HG02840 (cell line): ENCODE measurements around the gene DGKB.
"Not testable (repeated sequence)": the region's sequence is repeated elsewhere in the genome, so short reads cannot be mapped to it uniquely, and the experiment has no call there.

Source experiments
- ATAC-seq: cut with Tn5 transposase; IDR thresholded peaks from one replicate; pipeline ENCODE4 v1.9.1; 2021; ENCODE audit warnings: mild to moderate bottlenecking, moderate library complexity, moderate number of reproducible peaks; ENCODE audit not compliant: unreplicated experiment, low FRiP score

DGKB gene

DNA sequence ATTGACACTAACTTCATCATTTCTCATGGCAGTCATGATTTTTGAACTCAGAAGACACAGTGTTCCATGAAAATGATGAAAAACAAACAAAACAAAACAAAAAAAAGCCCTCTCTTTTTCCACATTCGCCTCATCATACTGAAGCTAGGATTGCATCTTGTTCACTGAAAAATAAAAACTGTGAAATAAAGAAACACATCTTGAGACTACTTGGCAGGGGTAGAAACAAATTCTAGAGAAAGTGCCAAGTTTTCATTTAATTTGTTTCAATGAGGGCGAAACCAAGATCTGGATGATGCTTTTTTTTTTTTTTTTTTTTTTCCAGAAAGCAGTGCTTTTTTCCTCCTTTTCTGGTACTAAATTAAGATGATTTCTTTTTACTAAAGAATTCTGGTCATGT, 562.7 kb downstream of the DGKB start:
- ATAC-seq = no peak

DNA sequence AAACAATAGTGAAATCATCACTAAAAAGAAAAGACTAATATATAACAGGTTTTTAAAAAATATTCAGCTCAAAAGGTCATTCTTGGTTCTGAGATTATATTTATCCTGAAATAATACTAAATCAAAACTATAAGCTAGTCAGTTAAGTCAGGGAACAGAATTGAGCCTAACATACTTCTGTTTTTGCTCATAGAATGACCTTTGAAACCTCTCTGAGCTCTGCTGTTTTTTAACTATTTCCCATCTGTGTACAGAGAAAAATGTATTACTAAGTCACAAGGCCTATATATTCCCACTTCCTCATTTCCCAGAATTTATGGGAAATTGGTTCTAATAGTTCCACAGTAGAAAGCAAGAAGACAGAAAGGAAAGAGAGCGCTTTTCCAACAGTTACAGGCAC, 566.3 kb downstream of the DGKB start:
- no peak for ATAC-seq

GRCh38 chr7:14332155-14332554, 570.4 kb downstream of the DGKB start:
- ATAC-seq = no peak

GRCh38 chr7:14324767-14325166, 577.8 kb downstream of the DGKB start:
- no peak for ATAC-seq

DNA sequence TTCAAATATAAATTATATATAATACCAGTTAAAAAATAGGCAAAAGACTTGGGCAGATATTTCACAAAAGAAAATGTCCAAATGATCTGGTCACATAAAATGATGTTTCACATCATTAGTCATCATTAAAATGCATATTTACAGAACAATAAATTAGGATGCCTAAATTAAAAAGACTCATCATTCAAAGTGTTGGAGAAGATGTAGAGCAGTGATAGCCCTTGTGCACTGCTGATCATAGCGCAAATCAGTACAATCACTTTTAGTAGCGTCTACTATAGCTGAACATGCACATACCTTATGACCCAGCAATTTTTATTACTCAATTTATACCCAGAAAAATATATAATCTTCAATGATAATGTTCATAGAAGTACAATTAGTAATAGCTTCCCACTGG, 579.8 kb downstream of the DGKB start:
- ATAC-seq = no peak

DNA sequence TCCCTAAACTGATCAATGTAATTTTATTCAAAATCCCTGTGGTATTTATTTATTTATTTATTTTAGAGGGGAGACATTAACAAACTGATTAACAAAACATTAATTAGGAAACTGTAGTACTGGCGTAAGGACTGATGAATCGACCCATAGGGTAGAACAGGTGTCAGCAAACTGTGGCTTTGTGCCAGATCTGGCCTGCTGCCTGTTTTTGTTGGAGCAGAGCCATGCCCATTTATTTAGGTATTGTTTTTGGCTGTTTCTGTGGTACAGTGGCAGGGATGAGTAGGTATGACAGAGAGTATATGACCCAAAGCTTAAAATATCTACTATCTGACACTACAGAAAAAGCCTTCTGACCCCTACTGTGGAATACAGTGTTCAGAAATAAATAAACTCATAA, 580.6 kb downstream of the DGKB start:
- ATAC-seq = no peak

DNA sequence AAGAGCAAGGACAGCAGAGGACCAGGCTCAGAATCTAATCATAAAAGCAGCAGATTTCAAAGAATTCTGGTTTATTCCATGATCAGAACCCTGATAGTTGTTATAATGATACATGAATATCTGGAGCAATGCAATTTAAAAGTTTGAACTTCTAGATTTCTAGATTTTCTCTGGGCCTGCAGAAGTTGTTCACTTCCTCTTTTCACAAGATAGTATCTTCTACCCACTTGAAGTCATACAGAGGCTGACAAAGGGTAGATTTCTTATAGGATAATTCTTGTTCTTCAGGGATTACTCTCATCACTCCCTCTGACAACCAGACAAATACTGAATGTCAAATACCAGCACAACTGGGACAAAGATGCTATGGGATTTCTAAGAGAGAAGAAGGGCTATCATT, 593.1 kb downstream of the DGKB start:
- ATAC-seq = no peak

- no peak for ATAC-seq
These were observed 597.2 kb downstream of the DGKB start for GRCh38 chr7:14305233-14305866.

DNA sequence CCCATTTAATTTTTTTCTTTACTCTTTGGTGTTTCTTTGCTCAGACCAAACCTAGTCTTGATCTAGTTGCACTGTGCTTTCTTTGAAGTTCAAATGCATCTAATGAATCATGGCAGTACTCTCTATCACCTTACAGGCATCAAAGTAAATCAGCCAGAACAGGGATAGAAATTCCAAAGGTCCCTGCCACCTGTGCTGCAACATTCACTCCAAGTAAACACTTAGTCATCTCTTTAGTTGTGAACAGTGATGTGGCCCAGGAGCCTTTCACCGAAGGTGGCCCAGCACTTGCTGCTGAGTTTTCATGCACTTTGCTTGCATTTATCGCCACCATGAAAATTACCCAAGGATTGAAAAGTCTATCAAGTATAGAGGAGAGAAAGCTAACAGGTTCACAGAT, 599.0 kb downstream of the DGKB start:
- no peak for ATAC-seq

DNA sequence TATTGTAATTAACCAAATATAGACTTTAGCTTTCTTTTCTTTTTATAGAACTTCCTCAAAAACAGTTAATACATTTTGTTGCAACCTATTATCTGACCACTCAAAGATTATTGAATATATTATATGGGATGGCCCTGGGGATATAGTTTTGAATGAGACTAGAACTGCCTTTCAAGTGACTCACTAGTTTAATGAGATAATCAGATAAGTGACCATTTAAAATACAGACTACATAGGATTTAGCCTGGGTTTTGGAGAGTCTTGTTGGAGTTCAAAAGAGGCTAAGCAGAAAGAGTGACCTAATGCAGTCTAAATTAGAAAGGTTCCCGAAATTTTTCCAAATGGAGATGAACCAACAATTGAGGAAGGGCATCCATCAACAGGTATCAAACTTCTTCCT, 607.9 kb downstream of the DGKB start:
- no peak for ATAC-seq

DNA sequence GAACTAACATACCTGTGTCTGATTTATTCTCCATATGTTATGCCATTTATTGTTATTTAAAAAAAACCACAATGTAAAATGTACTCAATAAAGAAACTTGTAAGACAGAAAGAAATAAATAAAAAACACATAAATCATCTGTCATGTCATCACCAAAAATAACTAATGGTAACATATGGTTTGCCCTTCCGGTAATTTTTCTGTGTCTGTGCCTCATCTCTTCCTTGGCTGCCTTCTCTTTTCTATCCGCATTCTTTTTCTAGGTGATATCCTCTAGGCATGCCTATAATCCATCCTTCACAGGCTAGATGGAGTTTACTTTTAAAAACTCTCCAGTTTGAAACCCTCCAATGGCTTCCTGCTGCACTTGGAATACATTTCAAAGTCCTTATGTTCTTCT, 609.1 kb downstream of the DGKB start:
- ATAC-seq = no peak

- no peak for ATAC-seq
These were observed 609.8 kb downstream of the DGKB start for GRCh38 chr7:14292737-14293136.

DNA sequence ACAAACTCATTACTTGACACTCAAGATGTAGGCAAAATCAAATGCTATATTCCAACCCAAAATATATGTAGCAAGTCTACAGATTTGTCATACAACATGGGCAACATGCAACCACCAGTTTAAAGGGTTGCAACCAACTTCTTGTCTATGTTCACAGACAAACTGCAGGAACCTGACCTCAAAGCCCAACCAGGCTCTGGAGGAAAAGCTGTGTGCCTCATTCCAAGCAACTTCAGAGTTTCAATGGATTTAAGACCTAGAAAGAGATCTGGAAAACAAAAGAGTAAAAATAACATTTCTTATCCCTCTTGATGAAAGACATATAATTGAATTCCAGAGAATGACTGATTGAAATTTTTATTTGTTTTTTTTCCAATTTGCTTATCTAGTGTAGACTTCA, 612.6 kb downstream of the DGKB start:
- no peak for ATAC-seq

DNA sequence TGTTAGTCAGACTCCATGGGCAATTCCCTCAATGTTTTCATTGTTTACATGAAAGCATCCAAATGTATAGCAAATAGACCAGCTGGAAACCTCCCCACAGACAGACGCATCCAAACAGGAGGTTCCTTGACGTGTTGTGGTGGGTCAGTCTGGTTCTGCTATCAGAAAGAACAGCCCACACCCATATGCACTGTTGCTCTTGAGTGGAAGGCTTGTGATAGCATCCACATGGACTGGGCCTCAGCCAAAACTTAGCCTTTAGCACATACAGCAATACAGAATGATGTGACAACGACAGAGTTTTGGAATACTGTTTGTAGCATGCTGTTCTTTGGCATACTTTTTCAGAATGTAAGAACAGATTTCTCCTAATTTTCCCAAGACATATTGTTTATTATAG, 613.9 kb downstream of the DGKB start:
- no peak for ATAC-seq

- no peak for ATAC-seq
These were observed 615.2 kb downstream of the DGKB start for GRCh38 chr7:14287398-14287797.

DNA sequence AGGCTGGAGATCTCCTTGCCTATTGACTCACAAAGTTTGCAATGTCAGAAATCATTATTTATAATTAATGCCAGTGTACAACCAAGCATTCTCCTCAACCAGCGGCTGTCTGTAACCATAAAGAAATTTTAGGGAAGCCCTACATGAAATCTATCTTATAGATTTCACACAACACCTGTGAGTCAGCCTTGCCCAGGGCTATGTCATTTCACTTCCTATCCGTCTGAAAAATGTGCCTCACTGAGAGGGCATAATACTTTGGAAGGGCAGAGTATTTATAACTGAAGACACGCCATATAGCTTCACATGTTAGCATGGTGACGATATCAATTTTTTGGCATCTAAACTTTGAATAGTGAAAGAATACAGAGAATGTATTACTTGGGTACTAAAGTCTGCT, 616.5 kb downstream of the DGKB start:
- no peak for ATAC-seq

GRCh38 chr7:14279065-14279871, 623.3 kb downstream of the DGKB start:
- ATAC-seq = not testable (repeated sequence)

GRCh38 chr7:14275356-14275755, 627.2 kb downstream of the DGKB start:
- ATAC-seq = no peak

GRCh38 chr7:14271441-14271840, 631.1 kb downstream of the DGKB start:
- no peak for ATAC-seq

- no peak for ATAC-seq
These were observed 632.5 kb downstream of the DGKB start for GRCh38 chr7:14270099-14270498.

DNA sequence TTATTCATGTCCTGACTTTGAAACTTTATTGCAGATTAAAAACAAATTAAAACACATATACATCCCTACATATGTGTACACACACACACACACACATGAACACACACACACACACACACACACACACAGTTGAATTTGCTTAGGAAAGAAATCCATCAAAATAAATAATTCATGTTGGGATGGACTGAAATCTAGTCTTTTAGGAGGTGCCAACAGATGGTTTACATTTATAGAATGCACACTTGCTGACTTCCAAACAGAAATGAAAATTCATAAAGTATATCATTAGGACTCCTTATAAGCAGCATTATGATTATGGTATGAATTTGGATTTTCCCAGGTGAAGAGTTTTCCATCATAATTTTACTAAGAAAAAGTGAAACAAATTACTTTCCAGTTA, 642.5 kb downstream of the DGKB start:
- ATAC-seq = no peak

- ATAC-seq = no peak
These were observed 643.7 kb downstream of the DGKB start for GRCh38 chr7:14258861-14259260.
